ENCODE results near the gene ATXN1.

- no peak for TF ChIP-seq EZH2 (IDR thresholded peaks at IDR 0.05; ENCODE audit: low read length, unreplicated experiment)
- no peak for TF ChIP-seq CTCF (conservative IDR thresholded peaks at IDR 0.05; ENCODE audit: low read depth, low read length)
- no peak for TF ChIP-seq EZH2phosphoT487 (IDR thresholded peaks at IDR 0.05; ENCODE audit: borderline replicate concordance, low read length)
These were observed 63.7 kb downstream of the ATXN1 start for GRCh38 chr6:16697437-16698161.

All from PC-3 (cell line).